ENCODE measurements around the gene NLGN2. TPM values are rescaled to one million over a fixed set of nuclear protein-coding genes. Genes with fewer than 3 reads are reported as not detected.
A peak's percentile ranks its signal among the peaks of the same experiment; 100 is the strongest.

Gene NLGN2
- total RNA-seq, 1 donor from 2014 or later, result 9.3 TPM

DNA sequence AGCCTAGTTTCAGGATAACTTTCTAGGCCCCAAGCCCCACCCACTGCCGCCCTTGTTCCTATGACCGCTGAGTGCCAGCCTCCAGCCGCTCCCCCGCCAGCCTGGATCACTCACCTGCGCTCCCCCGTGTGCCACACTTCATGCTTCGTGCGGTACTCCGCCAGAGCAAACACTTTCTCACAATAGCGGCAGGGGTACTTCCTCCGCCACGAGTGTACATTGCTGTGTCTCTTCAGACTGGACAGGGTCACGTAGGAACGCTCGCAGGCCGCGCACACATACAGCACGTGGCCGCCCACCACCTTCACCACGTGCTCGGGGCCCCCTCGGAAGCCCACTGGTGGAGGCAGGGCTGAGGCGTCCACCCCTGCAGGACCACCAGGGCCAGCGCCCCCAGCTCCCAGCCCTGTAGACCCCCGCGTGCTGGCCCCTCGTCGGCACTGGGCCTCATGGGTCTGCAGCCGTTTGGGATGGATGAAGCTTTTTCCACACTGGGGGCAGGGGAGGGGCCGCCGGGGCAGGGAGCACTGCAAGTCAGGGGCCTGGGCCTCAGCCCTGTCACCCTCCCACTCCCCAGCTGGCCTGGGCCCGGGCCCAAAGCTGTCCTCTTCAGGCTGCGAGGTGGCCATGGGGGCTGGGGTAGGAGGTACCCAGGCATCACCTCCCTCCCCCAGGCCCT is 58.1 kb downstream of the NLGN2 start:
- H3K9me3 ChIP-seq (replicated peaks), result no peaks in the 10 kb centered on the region
- peaks cover 43% of the 10 kb centered on the region for H3K36me3 ChIP-seq
- H3K4me1 ChIP-seq, result peaks cover 54% of the 10 kb centered on the region
- no peaks in the 10 kb centered on the region for H3K27me3 ChIP-seq (ENCODE audit: low read depth)
- TF ChIP-seq, protein P1, sequence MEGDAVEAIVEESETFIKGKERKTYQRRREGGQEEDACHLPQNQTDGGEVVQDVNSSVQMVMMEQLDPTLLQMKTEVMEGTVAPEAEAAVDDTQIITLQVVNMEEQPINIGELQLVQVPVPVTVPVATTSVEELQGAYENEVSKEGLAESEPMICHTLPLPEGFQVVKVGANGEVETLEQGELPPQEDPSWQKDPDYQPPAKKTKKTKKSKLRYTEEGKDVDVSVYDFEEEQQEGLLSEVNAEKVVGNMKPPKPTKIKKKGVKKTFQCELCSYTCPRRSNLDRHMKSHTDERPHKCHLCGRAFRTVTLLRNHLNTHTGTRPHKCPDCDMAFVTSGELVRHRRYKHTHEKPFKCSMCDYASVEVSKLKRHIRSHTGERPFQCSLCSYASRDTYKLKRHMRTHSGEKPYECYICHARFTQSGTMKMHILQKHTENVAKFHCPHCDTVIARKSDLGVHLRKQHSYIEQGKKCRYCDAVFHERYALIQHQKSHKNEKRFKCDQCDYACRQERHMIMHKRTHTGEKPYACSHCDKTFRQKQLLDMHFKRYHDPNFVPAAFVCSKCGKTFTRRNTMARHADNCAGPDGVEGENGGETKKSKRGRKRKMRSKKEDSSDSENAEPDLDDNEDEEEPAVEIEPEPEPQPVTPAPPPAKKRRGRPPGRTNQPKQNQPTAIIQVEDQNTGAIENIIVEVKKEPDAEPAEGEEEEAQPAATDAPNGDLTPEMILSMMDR (IDR thresholded peaks at IDR 0.05; ENCODE audit: borderline replicate concordance), result no peak
- H3K27ac ChIP-seq (replicated peaks), result peak overlapping the region; percentile 85
- DNase-seq, result no peak
- intact Hi-C loops (cut with micrococcal nuclease), result no loop called here
- no peak overlapping the region for H3K4me3 ChIP-seq

DNA sequence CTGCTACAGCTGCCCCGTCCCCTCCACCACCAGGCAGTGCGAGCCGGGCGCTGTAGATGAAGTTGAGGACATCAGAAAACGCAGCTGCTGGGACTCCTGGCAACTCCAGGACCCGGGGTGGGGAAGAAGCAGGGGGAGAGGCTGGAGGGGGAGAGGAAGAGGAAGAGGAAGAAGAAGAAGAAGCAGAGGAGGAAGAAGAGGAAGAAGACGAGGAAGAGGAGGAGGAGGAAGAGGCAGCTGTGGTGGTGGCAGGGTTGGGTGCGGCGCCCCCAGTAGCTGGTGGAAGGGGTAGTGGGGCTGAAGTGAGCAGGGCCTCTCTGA is 58.6 kb downstream of the NLGN2 start:
- H3K4me1 ChIP-seq, result peaks cover 60% of the 10 kb centered on the region
- no peaks in the 10 kb centered on the region for H3K27me3 ChIP-seq (ENCODE audit: low read depth)
- TF ChIP-seq, protein P1 (IDR thresholded peaks at IDR 0.05; ENCODE audit: borderline replicate concordance), result no peak
- peaks cover 43% of the 10 kb centered on the region for H3K36me3 ChIP-seq
- DNase-seq, result no peak
- peak overlapping the region; percentile 85 for H3K27ac ChIP-seq (replicated peaks)
- intact Hi-C loops (cut with micrococcal nuclease), result no loop called here
- no peak overlapping the region for H3K4me3 ChIP-seq
- no peaks in the 10 kb centered on the region for H3K9me3 ChIP-seq (replicated peaks)

DNA sequence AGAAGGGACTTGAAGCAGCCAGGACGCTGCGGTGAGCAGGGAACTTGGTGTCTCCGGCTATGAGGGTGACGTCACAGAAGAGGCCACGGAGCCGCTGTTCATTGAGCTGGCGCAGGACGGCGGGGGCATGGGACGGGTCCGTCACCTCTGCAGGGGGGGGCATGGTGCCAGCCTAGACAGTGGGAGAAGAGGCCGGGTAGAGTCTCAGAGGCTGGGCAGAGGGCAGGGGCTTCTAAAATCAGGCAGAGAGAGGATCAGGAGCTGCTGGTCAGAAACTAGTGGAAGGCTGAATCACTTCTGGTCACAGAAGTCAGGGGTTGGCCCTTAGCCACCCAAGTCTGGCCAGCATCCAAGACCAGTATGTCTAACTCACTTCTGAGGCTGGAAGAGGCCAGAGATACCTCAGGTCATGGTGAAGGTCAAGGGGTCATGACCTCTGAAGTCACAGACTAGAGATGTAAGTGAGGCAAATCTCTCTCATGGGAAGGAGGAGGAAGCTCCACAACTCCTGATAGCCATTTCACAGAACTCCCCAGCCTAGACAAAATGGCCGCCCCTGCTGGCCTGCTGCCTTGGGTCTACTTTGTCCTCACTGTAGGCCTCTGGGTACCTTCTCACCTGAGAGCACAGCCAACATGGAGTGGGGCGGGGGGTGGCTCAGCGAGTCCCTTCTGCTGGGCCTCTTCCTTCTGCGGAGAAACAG is 59.1 kb downstream of the NLGN2 start:
- Histone ChIP-seq H3K27ac (replicated peaks) (peak overlapping the region; percentile 85), H3K9me3 (replicated peaks) (no peaks in the 10 kb centered on the region), H3K4me3 (no peak overlapping the region), H3K36me3 (peaks cover 43% of the 10 kb centered on the region), H3K27me3 (ENCODE audit: low read depth) (no peaks in the 10 kb centered on the region), H3K4me1 (peaks cover 65% of the 10 kb centered on the region)
- intact Hi-C loops (cut with micrococcal nuclease), result no loop called here
- peak; percentile 82 for DNase-seq
- TF ChIP-seq, protein P1 (IDR thresholded peaks at IDR 0.05; ENCODE audit: borderline replicate concordance), result no peak

DNA sequence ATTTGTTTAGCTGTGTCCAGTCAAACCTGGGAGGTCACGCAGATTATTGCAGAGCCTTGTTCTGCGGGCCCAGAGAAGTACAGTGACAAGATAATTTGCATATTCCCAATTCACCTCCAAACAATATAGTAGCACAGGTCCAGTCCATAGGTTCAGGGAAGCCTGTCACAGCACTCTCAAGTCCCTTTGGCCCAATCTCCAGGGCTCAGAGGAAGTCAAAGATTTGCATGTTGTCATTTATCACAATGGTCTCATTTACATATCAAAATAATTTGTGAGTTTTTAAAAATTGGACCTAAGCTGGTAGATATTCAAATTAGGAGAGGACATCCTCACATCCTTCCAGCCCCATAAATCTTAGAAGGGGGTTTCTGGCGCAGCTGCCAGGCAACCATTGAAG is 59.9 kb downstream of the NLGN2 start:
- Histone ChIP-seq H3K4me1 (peaks cover 72% of the 10 kb centered on the region), H3K27me3 (ENCODE audit: low read depth) (no peaks in the 10 kb centered on the region), H3K27ac (replicated peaks) (peak overlapping the region; percentile 85), H3K4me3 (no peak overlapping the region), H3K9me3 (replicated peaks) (no peaks in the 10 kb centered on the region), H3K36me3 (peaks cover 36% of the 10 kb centered on the region)
- no peak for DNase-seq
- intact Hi-C loops (cut with micrococcal nuclease), result no loop called here
- TF ChIP-seq, protein P1 (IDR thresholded peaks at IDR 0.05; ENCODE audit: borderline replicate concordance), result no peak

DNA sequence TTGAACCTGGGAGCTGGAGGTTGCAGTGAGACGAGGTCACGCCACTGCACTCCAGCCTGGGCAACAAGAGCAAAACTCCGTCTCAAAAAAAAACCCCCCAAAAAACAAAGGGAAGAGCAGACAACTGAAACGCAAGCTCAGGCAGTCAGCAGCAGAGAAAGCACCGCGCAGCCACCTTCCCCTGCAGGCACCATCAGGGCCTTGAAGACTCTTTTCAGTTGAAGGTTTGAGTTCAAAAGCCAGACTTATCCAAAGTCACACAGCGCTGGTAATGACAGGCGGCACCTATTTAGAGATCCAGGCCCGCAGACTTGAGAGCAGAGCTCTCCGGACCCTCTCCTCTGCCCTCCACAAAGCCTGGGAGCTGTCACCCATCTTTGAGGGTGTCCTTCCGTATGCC is 60.6 kb downstream of the NLGN2 start:
- TF ChIP-seq, protein P1 (IDR thresholded peaks at IDR 0.05; ENCODE audit: borderline replicate concordance), result no peak
- Histone ChIP-seq H3K36me3 (peaks cover 28% of the 10 kb centered on the region), H3K27ac (replicated peaks) (peak overlapping the region; percentile 85), H3K27me3 (ENCODE audit: low read depth) (no peaks in the 10 kb centered on the region), H3K4me1 (peaks cover 76% of the 10 kb centered on the region), H3K4me3 (no peak overlapping the region), H3K9me3 (replicated peaks) (no peaks in the 10 kb centered on the region)
- intact Hi-C loops (cut with micrococcal nuclease), result no loop called here
- no peak for DNase-seq

All from left ventricle myocardium inferior (tissue), 1 donor.